GF-D8 (cell line): ENCODE results near the gene AHNAK2.
"Not testable (repeated sequence)": the region's sequence is repeated elsewhere in the genome, so short reads cannot be mapped to it uniquely, and the experiment has no call there.

ENCODE experiments used
- DNase-seq: peaks from one replicate; lab custom pipeline; 2025; lab: John Stamatoyannopoulos, UW

The AHNAK2 gene

DNA sequence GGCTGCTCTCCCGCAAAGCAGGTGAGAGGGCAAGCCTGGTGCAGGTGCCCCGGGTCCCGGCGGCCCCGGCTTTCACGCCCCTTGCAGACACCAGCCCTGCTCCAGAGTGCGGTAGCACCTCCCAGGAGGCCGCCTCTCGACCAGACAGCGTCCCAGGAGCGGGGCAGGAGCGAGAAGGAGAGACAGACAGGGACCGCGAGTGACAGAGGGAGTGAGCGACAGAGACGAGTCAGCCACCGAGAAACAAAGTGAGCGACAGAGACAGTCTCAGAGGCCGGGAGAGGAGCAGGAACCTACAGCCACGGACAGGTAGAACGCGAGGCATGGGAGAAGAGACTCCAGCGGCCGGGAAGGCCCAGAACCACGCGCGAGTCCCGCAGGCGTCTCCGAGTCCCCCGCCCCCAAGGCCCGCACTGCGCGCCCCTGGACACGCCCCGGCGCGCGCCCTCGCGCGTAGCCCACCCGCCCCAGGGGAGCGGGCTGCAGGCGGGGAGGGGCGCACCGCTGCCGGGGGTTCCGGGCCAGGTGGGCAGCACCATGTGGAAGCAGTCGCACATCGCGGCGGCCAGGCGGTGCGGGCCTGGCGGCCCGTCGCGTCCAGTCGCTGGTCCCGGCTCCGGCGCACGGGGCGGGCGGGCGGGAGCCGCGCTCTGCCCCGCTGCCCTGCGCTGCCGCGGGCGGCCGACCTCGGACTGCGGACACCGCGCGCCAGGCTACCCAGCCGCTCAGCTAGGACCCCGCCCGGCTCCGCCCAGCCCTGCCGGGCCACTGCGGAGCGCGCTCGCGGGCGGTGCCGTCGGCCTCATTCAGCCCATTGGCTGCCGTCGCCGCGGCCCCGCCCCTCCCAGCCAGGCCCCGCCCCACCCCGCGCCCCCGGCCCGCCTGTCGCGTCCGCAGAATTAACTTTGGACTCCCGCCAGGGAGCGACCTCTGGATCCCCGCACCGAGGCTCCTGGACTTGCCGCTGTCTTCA is at the start of gene AHNAK2:
Gene AHNAK2 (minus strand): TSS at position 694 of the 973 bp plus-strand sequence. CDS start 137 bp downstream, at position 557.
- DNase-seq: no peak

DNA sequence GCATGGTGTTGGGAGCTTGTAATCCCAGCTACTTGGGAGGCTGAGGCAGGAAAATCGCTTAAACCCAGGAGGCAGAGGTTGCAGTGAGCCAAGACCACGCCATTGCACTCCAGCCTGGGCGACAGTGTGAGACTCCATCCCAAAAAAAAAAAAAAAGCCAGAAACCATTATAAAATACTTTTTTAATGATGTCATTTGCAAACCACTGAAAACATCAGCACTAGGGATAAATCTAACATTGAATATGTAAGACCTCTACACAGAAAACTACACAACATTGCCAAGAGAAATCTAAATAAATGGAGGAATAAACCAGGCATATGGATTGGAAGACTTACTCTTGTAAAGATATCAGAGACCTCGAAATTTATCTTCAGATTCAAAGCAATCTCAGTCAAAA is 49.5 kb upstream of the AHNAK2 start:
- DNase-seq: not testable (repeated sequence)

DNA sequence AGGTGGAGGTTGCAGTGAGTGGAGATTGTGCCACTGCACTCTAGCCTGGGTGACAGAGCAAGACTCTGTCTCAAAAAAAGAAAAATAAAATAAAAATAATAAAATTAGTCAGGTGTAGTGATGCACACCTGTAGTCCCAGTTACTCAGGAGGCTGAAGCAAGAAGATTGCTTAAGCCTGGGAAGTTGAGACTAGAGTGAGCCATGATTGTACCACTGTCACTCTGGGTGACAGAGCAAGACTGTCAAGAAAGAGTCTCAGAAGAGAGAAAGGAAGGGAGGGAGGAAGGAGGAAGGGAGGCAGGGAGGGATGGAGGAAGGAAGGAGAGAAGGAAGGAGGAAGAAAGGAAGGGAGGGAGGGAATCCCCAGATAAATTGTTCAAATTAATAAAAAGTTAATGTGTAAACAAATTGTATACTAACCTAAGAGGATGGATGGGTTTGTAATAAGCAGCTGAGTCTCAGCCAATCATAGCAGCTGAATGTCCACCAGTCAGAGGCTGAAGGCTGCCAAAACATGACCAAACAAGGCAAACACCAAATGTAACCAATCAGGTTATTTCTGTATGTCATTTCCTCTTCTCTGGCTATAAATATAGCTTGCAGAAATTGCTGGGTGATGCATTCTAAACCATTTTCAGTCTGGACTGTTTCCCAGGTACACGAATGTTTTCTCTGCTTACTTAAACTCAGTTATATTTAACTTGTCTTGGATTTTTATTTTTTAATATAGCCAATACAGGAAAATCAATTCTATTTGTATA is 48.8 kb upstream of the AHNAK2 start:
- DNase-seq: no peak

DNA sequence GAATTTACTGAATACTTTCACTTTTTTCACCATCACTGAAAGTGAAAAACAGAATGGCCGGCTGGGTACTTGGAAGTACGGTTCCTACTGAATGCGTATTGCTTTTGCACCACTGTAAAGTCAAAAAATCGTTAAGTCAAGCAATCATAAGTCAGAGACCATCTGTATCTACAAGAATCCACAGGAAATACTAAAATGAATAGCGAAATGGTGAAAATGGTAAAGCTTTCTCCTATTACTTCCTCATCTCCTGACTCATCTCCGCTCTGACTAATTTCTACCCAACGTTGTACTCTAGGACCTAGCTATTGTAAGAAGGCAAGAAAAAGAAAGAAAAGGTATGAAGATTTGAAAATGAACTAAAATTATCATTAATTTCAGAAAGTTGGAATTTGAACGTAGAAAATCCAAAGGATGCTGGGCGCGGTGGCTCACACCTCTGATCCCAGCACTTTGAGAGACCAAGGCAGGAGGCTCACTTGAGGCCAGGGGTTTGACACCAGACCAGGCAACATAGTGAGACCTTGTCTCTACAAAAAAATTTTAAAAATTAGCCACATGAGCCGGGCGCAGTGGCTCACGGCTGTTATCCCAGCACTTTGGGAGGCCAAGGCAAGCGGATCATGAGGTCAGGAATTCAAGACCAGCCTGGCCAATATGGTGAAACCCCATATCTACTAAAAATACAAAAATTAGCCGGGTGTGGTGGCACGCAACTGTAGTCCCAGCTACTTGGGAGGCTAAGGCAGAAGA is 48.0 kb upstream of the AHNAK2 start:
- DNase-seq: no peak

DNA sequence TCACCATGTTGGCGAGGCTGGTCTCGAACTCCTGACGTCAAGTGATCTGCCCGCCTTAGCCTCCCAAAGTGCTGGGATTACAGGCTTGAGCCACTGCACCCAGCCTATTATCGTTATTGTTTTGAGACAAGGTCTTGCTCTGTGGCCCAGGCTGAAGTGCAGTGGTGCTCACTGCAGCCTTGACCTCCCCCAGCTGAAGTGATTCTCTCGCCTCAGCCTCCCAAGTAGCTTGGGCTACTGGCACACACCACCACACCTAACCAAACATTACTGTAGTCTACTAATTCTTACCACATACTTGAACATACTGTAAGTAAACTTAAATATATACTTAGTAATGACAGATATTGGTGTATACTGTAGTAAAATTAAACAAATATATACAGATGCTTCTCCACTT is 47.3 kb upstream of the AHNAK2 start:
- no peak for DNase-seq

DNA sequence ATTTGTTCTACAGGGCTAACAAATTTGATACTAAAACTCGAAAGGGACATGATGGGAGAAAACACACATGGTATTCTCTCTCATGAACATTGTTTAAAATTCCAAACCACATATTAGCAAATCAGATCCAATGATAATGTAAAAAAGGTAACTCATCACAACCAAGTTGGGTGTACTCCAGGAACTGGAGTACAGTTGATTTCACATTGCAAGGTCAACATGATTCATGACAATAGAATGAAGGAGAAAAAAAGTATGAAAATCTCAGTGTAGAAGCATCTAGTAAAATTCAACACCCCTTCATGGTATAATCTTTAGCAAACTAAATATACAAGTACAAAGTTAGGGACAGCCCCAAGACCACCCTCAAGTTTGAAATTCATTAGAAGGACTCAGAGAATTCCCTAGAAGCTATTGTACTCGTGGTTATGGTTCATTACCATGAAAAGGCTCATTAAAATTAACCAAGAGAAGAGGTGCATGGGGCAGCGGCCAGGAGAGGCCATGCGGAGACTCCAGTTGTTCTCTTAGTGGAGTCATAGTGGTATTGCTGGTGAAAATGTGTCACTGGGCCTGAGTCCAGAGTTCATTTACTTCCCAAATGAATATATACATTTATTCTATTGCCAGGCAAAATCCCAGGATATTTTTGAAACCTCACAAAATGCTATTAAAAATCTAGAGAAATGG is 45.8 kb upstream of the AHNAK2 start:
- DNase-seq: no peak

DNA sequence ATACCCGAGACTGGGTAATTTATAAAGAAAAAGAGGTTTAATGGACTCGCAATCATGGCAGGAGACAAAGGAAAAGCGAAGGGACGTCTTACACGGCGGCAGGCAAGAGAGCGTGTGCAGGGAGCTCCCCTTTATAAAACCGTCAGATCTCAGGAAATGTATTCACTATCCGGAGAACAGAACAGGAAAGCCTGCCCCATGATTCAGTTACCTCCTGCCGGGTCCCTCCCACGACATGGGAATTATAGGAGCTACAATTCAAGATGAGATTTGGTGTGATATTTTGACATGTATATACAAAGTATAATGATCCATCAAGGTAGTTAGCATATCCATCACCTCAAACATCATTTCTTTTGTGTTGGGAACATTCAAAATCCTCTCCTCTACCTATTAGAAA is 45.0 kb upstream of the AHNAK2 start:
- no peak for DNase-seq

DNA sequence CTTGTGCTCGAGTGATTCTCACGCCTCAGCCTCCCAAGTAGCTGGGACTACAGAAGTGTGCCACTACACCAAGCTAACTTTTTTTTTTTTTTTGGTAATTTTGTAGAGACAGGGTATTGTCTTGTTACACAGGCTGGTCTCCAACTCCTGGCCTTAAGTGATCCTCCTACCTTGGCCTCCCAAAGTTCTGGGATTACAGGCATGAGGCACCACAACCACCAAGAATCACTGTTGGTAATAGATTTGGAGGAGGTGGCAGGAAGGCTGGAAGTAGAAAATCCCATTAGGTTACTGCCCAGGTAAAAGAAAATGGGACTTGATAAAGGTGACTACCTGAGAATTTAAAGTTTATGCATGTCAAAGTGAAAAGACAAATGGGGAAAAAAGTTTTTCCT is 44.1 kb upstream of the AHNAK2 start:
- DNase-seq: no peak

DNA sequence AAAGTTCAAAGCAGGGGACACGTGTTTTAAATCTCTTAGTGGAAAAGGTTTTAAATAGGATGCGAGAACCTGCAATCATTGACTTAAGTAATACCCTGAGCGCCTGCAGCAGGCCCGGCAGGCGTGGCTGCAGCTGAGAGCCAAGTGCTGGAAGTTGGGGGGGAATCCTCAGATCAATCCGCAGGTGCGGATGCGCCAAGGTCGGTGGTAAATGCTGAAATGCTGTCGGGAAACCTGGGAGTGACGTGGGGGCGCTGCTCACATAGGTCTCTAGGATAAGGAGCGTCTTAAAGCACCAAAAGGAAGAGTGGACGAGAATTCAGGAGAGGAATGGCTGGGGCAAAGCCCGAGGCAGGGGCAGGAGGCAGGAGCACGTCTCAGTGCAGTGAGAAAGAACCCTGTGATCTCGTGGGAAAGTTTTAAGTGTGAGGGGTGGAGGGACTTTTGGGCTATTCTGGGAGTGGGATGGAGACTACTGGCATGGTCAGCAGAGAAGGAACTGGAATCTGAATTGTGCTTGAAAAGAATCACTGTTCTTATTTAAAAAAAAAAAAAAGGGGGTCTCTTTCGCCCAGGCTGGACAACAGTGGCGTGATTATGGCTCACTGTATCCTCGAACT is 43.6 kb upstream of the AHNAK2 start:
- no peak for DNase-seq

DNA sequence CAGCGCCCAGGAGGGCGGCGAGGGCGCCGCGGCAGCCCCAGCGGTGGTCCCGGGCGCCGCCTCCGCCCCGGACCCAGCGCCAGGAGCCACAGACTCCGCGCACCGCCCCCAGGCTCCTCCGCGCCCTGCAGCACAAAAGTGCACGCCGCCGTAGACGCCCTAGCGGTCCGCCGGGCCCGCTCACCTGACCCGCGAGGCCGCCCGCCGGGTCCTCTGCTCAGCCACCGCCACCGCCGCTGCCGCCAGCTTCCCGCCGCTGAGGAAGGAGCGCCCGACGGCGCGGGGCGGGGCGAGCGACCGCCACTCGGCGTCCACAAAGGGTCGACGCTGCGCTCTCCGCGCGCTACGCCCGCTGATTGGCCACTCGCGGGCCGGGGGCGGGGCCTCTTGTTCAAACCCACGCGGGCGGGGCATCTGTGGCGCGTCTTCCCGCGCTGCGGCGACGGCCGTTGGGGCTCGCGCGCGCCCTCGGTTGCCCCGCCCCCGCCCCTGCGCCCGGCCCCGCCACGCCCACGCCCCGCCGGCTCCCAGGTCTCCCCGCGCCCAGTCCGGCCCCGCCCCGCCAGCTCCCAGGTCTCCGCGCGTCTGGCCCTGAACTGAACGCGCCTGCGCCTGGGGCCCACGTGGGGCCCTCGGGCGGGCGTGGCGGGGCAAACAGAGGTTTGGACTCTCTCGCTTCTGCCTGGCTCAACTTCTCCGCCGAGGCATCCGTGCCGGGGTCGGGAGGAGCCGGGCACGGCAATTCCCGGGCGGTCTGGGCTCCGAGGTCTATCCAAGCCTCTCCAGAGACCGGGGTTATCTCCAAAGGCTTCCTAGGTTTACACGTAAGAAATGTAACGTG is 42.9 kb upstream of the AHNAK2 start, which contains the start of gene CDCA4:
Gene CDCA4 (minus strand): TSS at position 269 of the 841 bp plus-strand sequence. CDS start 9,154 bp downstream, outside the sequence.
- peak; percentile 85 for DNase-seq

DNA sequence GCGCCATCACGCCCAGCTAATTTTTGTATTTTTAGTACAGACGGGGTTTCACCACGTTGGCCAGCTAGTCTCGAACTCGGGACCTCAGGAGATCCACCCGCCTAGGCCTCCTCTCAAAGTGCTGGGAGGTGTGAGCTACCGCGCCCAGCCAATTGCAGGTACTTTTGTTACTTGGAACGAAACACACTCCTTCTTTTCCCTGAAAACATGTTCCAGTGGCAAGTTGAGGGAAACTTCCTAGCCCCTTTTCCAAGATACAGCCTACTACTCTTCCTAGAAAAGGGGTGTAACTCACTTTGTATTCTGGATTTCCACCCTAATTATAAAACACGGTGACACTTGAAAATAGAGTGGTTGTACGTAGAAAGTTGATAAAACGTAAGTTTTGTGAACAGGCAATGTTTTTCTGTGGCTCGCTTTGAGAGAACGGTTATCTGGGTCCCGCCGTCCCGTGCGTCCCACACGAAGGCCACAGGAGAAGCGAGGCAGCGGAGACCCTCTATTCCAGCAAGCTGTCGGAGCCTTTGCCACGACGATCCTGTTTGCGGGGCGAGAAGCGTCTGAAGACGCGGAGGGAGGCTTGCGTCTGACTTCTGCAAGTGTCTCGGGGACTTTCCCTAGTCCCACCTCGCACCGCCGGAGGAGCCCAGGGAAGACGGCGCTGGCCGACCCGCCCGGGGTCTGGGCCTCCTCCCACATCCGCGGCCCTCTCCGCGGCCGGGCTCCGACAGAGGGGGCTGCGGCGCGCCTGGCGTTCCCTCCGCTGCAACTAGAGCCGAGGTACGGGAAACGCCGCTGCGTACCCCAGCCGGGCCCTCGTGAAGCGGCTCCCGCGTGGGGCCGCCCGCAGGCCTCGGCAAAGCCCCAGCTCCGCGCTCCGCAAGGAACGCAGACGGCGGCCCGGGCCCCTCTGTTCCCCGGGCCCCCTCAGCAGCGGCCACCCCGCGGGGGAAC is 42.0 kb upstream of the AHNAK2 start:
- no peak for DNase-seq

DNA sequence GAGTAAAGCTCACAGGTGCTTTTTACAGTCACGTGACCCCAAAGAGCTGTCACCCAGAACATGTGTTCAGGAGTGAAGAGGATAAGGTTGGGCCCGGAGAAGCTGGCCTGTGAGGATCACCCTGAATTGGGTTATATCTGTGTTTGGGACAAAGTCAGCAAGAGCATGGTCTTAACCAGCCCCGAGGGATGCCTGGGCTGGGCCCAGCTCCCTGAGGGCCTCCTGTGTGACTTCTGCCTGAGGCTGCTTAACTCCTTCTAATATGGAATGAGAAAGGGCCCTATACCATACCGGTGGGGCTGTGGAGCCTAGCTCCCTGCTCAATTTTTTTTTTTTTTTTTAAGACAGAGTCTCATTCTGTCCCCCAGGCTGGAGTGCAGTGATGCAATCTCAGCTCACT is 40.2 kb upstream of the AHNAK2 start:
- DNase-seq: no peak

DNA sequence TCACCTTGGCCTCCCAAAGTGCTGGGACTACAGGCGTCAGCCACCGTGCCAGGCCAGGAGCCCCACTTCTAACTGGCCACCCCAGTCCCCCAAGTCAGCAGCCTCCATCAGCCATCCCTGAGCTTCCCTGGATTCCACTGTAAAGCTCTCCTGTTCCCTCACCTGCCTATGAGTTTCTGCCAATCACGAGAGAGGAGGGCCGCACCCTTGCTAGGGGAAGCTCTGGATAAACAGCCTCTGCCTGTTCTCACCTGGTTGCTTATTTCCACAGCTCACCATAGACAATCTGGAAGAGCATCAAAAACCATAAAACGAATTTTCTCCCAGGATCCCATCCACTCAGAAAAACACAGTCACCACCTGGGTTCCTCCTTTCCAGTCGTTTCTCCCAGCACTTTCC is 37.7 kb upstream of the AHNAK2 start:
- DNase-seq: no peak

DNA sequence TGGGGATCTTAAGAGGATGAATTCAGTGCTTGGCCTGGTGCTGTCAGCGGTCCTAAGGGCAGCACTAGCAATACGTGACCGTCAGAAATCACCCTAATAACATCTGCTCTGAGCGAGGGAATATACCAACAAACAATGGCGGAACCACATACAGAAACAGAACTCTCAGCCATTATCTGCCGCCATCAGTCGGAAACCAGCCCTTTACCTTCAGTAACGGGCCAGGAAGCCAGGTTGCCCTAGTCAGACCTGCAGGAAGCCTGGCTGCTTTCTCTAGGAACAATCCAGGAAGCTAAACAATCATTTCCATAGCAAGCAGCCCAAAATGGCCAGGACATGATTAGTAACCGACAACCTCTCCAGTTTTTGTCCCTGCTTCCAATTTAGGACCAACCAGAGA is 37.1 kb upstream of the AHNAK2 start:
- DNase-seq: no peak

DNA sequence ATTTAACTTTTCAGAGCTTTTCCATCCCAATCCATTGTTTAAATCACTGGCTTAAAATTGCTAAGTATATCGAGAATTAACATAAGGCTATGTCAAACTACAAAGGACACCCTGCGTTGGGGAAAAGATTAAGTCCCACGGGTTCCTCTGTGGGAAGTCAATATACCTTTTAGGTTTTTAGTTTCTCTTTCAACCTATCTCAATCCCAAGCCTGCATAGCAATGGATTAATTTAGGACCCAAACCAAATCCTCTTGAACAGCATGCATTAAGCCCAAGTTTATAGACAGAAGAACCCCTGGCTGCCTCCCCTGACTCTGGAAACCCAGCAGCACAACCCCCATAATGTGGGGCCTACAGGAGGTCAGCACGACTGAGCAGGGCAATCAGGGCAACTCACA is 36.5 kb upstream of the AHNAK2 start:
- no peak for DNase-seq

DNA sequence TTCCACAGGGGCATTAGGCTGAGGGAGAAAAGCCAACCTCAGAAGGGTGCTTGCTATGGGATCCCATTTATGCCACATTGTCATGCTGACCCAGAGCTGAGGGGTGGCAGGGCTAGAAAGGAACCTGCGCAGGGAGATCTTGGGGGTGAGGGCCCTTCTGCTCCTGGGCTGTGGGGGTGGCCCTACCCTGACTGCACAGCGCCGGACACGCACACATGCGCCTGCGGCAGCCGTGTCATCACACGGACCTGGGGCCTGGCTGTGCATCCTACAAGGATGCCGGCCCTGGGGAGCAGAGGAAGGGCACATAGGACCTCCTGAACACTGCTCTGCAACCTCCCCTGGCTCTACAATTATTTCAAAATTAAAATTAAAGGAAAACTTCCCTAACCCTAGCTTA is 35.9 kb upstream of the AHNAK2 start:
- no peak for DNase-seq

DNA sequence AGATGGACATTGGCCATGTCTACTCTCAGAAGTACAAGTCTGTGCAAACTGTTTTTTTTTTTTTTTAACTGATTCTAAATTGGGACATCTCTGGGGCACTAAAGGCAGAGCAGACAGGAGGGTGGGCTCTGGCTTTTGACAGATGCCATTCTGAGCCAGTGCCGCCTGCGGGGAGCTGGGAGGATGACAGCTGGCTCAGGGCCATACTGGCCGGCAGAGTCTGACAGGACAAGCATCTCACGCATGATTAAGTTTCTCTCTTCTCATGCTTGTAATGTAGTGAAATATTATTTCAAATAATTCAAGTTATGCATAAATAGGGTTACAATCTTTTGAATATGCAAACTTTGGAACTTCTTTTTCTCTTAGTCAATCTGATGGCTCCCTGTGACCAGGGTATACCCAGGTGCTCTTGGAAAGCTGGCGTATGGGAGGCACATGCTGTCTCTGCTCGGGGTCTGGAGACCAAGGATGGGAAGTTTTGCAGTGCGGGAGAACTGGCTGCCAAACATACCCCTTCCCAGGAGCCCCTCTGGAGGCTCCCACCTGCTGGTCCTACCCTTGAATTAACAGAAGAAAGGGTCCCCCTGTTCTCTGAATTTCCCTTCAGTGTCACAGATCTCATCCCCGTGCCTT is 35.1 kb upstream of the AHNAK2 start:
- no peak for DNase-seq

DNA sequence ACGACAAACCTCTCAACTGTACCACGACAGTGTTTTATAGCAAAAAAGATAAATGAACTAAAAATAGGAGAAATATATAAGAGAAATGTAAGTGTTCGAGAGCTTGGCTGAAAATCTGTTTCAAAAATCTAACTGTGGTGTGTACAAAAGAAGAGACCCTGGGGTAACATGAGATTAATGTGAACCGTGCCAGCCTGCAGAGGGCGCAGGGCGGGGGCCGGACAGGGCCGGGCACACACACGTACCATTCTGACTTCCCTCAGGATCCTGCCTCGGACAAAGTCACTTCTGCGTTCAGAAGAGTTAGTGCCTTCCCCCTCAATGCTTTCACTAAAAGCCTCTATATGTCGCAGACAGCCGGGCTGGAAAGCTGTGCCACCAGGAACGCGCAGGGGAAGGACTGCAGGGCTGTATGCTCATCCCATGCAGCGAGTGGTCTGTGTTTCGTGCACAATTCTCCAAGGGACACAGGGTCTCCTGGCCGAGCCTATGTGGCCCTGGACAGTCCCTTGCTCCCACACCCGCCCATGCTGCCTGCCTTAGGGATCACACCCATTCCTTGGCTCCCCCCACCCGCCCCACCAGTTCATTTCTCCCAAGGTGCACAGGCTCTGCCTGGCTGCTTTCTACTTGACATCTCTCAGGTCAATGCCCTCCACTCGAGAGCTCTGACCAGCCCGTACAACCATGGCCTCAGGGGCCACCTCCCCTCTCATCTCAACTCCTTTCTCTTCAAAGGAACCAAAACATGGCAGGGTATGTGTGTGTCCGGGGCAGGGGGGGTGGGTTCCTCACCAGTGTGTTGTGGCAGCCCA is 34.2 kb upstream of the AHNAK2 start:
- DNase-seq: no peak
